ENCODE results near the gene ZFP28.

ZFP28 gene

GRCh38 chr19:56595548-56595899 lies 56.8 kb downstream of the ZFP28 start:
- DNase-seq (ENCODE audit: low spot score), result no peak

DNA sequence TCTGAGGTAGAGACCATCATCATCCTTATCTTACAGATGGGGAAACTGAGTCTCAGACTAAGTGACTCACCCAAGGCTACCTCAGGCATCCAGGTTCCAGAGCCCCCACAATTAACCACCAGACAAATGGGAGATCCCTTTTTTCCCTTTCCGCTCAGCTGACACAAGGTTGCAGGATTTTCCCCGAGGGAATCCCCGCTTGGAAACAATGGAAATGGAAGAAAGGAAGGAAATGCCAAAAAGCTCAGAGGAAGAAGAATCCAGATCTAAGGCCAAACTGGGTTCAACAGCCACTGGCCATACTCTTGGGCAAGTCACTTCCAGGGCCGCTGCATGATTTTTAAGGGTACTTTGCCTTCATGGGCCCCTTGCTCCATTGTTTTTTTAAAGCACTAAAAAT lies 57.9 kb downstream of the ZFP28 start:
- DNase-seq (ENCODE audit: low spot score), result no peak

DNA sequence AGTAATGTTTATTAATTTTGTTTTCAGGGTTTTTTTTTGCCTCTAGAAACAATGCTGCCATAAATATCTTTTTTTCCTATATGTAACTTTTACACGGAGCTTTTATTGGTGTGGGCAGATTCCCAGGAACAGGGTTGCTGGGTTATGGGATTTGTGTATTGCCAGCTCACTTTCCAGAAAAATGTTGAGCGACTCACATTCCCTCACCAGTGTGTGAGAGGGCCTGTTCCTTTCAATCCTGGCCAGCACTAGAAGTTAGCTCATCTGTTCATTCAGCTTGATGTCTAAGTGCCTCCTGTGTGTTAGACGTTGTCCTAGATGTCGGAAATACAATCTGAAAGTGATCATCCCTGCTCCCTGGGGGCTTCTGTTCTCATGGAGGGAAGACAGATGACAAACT lies 58.9 kb downstream of the ZFP28 start:
- no peak for DNase-seq (ENCODE audit: low spot score)

DNA sequence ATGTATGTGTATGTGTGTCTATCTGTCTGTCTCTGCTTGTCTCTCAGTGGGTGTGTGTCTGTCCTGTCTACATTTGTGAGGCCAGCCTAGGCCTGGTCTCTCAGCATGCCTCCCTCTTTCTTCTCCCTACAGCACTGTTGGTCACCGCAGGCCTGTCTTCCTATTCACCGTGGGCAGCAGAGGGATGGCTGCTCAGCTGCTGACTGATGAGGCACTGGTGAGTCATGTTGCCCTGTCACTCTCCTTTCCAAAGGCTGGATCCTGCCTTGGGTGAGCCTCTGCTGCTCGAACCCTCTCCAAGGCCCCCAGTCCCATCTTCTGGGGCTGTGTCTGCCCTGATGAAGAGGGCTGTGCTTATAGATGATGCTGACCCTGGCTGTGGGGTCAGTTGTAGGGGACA lies 62.6 kb downstream of the ZFP28 start:
- DNase-seq (ENCODE audit: low spot score), result no peak

- DNase-seq (ENCODE audit: low spot score), result no peak
These were observed 65.1 kb downstream of the ZFP28 start for GRCh38 chr19:56603829-56604228.
